NCI-H2029 (cell line): ENCODE data around the gene STRADB.
"Not testable (repeated sequence)": the region's sequence is repeated elsewhere in the genome, so short reads cannot be mapped to it uniquely, and the experiment has no call there.

Experiments used
- DNase-seq: peaks from one replicate; lab custom pipeline; 2025; lab: John Stamatoyannopoulos, UW

Gene STRADB

DNA sequence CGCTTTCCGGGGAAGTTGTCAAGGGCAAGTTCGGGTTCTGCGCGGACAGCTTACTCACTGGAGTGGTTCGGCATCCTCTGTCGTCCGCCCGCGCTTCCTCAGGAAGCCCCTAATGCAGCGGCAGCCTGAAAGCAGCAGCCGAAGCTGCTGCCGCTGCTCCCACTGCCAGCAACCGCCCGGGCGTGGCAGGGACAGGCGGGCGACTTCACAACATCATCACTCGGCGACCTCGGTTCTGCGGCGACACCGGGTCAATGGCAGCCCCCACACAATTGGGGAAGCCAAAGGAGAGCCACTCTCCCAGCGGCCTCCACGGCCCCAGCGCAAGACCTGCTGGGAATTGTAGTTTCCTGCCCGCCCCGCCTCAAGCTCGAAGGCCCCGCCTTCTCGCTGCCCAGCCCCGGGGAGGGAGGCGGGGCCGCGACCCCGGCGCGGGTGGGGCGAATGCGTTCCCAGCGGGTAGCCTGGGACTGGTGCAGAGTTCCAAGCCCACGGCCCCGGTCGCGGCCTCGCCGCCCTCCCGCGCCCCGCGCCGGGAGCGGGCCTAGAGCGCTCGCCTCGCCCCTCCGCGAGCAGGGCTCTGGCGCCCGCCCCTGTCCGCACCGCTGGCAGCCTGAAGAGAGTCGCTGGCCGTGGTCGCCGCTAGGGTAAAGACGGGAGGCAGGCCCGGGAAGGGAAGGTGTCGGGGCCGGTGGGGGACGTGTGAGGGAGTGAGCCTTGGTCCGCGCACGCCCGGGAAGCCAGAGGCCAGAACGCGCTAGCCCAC, at the start of gene STRADB, which contains the start of gene TRAK2:
STRADB (plus strand) TSS at position 449 of the 766 bp plus-strand sequence. CDS start 3,101 bp downstream, outside the sequence.
TRAK2 (minus strand) TSS at position 167 of the 766 bp plus-strand sequence. CDS start 30,951 bp downstream, outside the sequence.
- DNase-seq: peak; percentile 89

- no peak for DNase-seq
Measured at GRCh38 chr2:201401815-201402214, 49.7 kb upstream of the STRADB start.

DNA sequence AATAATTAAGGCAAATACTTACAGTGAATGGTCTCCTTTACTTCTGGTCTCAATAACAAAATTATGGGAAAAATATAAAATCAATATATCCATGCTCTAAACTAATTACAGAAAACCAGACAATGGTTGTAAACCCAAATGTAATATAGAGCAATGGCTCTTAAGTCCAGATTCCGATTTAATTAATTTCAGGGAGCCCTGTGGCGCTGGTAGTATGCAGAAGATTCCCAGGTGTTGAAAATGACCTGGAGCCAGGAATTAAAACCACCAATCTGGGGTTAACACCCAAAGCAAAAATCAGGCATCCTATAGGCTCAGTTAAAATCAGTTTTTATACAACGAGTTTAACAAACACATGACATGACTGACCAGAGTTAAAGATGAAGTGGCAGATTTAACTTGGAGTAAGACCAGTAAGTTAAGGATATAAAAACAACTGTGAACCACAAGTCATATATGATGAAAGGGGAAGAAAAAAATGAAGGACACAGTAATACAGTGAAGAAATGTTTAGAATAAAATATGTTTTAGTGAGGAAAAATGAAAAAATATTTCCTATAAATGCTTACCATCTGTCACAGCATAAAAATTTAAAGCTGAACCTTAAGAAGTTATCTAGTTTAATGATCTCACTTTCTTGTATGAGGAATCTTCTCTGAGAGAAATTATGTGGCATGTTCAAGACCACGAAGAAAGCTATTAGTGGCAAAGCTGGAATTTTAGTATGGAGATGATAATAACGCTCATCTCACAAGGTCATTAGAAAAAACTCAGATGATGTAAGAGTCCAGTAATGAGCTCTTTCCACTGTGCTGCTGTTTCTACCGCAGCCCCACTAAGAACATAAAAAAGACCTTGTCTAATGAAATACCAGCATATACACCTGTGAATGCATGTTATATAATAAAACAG, 48.6 kb upstream of the STRADB start:
- DNase-seq: no peak

- no peak for DNase-seq
Measured at GRCh38 chr2:201403880-201404279, 47.7 kb upstream of the STRADB start.

DNA sequence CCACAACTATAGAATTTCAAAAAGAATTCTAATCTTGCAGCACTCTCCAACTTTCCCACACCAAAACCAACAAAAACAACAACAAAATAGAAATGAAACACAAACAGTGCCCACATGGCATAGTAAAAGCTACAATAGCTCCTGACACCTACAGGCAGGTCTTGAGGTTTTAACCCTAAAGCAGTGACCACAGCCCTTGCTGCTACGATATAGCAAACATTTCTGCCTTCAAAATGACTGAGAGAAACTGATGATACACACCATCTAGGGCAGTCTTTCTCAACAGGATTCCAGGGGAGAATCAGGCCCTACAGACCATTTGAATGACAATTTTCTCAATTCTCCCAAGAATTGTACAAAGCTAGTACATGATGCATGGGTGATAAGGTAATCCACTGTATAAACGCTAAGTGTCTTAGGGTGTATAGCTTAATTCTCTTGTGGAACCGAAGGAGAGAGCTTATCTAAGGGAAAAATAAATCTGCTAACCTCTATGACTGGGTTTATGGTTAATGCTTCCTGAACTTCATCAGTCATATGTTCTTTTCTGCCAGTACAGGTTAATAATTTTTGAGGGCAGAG, 46.8 kb upstream of the STRADB start:
- no peak for DNase-seq

GRCh38 chr2:201406077-201406662, 45.4 kb upstream of the STRADB start:
- DNase-seq: no peak

- no peak for DNase-seq
Measured at GRCh38 chr2:201407265-201407664, 44.3 kb upstream of the STRADB start.

- no peak for DNase-seq
Measured at GRCh38 chr2:201408931-201409330, 42.6 kb upstream of the STRADB start.

GRCh38 chr2:201411421-201411820, 40.1 kb upstream of the STRADB start:
- no peak for DNase-seq

- DNase-seq: no peak
Measured at GRCh38 chr2:201413143-201413542, 38.4 kb upstream of the STRADB start.

- DNase-seq: no peak
Measured at GRCh38 chr2:201413552-201413951, 38.0 kb upstream of the STRADB start.

DNA sequence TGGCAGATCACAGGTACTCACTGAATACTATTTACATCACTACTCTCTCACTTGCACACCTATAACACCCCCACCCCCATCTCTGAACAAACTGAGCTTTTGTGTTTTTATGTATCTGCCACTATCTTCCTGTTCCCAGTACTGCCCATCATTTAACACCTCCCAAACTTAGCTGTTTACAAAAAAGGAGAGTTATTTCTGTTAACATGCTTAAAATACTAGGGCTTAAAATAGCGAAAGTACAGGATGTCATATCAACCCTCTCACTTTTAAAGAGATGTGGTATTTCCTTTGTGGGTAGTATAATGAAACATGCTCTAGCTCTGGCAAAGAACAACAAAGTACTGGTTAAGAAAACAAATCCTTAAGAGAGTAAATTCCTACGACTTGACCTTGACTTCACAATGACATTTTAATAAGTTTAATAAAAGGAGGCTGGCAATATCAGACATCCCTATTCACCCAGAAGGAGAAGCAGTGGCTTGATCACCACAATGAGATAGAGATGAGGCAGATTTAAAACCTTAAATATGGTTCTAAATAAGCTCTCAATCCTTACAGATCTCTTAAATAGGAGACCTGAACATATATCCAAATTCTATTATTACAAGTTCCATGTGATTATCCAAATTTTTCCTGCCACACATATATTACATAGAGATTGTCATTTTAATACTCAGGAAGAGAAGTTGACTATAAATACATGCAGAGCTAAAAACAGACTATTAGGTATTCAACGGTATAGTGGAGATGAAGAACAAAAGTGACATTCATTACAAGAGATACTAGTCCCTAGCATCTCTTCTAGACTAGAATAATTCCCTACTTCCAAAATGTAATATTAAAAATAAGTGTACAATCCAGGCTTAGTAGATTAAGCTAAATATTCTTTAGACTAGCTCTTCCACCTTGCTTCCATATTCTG, 37.2 kb upstream of the STRADB start:
- DNase-seq: no peak

DNA sequence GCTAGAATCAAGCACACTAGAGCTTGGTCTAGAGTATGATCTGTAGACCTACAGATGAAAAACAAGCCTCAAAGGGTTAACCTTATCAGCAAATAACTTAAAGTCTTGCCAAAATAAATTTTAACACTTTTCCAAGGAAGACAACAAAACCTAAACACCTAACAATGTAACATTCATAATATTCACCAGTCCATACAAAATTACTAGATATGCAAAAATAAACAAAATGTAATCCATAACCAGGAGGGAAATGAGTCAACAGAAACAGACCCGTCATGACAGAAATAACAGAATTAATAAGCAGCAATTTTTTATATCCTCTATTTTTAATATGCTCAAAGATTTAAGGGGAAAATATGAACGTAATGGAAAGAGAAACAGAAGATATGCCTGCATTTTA, 36.4 kb upstream of the STRADB start:
- DNase-seq: no peak

GRCh38 chr2:201419057-201419635, 32.4 kb upstream of the STRADB start:
- no peak for DNase-seq

DNA sequence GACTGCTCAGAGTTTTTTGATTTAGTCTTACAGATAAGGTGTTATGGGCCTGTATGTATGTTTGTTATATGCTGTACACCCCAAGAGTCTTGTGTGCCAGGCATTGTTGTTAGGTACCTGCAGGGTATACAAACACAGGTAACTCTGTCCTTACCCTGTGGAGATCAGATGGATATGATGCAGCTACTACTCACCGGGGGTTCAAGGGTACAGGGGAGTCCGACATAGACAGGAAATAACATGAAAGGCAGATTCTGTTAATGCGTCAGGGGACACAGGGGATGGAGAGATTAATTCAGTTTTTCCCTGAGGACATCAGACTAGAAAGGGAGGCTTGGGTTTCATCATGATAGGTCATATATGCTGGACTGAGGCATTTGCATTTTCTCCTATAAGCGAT, 31.6 kb upstream of the STRADB start:
- DNase-seq: no peak

- DNase-seq: no peak
Measured at GRCh38 chr2:201420442-201421113, 31.0 kb upstream of the STRADB start.

GRCh38 chr2:201425952-201426351, 25.6 kb upstream of the STRADB start:
- DNase-seq: no peak

DNA sequence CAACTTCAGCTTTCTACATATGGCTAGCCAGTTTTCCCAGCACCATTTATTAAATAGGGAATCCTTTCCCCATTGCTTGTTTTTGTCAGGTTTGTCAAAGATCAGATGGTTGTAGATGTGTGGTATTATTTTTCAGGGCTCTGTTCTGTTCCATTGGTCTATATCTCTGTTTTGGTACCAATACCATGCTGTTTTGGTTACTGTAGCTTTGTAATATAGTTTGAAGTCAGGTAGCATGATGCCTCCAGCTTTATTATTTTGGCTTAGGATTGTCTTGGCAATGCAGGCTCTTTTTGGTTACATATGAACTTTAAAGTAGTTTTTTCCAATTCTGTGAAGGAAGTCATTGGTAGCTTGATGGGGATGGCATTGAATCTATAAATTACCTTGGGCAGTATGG, 23.2 kb upstream of the STRADB start:
- not testable (repeated sequence) for DNase-seq

DNA sequence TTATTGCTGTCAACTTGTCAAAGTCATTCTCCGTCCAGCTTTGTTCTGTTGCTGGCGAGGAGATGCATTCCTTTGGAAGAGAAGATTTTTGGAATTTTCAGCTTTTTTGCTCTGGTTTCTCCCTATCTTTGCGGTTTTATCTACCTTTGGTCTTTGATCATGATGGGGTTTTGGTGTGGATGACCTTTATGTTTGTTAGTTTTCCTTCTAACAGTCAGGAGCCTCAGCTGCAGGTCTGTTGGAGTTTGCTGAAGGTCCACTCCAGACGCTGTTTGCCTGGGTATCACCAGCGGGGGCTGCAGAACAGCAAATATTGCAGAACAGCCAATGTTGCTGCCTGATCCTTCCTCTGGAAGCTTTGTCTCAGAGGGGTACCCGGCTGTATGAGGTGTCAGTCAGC, 21.7 kb upstream of the STRADB start:
- DNase-seq: not testable (repeated sequence)

DNA sequence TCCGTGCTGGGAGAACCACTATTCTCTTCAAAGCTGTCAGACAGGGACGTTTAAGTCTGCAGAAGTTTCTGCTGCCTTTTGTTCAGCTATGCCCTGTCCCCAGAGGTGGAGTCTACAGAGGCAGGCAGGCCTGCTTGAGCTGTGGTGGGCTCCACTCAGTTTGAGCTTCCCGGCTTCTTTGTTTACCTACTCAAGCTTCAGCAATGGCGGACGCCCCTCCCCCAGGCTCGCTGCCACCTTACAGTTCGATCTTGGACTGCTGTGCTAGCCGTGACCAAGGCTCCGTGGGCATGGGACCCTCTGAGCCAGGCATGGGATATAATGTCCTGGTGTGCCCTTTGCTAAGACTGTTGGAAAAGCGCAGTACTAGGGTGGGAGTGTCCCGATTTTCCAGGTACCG, 21.2 kb upstream of the STRADB start:
- DNase-seq: not testable (repeated sequence)
